Central memory CD8-positive, alpha-beta T cell (primary cell): ENCODE measurements around the gene CCR5AS.

Experiments
- ATAC-seq: fragments of 150-1000 bp; cut with Tn5 transposase; replicated peaks from 2 replicates; pipeline ENCODE4 v1.10.0; 2022; ENCODE audit warnings: mild to moderate bottlenecking, moderate FRiP score, moderate number of reproducible peaks; ENCODE audit not compliant: poor library complexity, severe bottlenecking; ENCODE audit errors: extremely low read depth
- DNase-seq, 2 donors: peaks; one replicate each; pipeline ENCODE4 v3.0.0; 2021; ENCODE audit warnings: low spot score in 2 of 2
- H3K27ac Mint-ChIP-seq: one replicate; pipeline ENCODE4 v1.8.0; 2022; ENCODE audit warnings: low read depth, mild to moderate bottlenecking, moderate library complexity, mixed read lengths
- H3K27me3 Mint-ChIP-seq: one replicate; pipeline ENCODE4 v1.8.0; 2022; ENCODE audit warnings: mixed read lengths
- H3K36me3 Mint-ChIP-seq: one replicate; pipeline ENCODE4 v1.8.0; 2022; ENCODE audit warnings: mild to moderate bottlenecking, moderate library complexity, mixed read lengths; ENCODE audit not compliant: insufficient read depth
- H3K4me1 Mint-ChIP-seq: one replicate; pipeline ENCODE4 v1.8.0; 2022; ENCODE audit warnings: mixed read lengths
- H3K4me3 Mint-ChIP-seq: one replicate; pipeline ENCODE4 v1.8.0; 2022; ENCODE audit warnings: mild to moderate bottlenecking, moderate library complexity, mixed read lengths
- H3K9me3 Mint-ChIP-seq: one replicate; pipeline ENCODE4 v1.8.0; 2022; ENCODE audit warnings: mixed read lengths

CCR5AS gene

DNA sequence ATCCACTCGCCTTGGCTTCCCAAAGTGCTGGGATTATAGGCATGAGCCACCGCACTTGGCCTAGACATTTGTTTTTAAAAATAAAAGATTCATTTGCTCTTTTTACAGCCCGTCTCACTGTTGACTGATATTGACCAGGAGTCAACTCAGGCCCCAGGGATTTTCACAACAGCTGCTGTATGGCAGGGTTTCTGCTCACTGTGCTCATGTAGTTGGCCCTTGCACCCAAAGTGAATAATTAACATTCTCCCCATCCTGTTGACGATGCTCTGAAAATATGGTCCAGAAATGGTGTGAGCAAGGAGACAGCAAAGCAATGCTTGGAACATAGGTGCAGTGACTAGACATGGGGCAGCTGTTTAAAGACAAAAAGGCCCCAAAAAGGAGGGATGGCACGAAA, 39.1 kb downstream of the CCR5AS start:
- Mint-ChIP-seq H3K27ac (peak overlapping the region; percentile 56), H3K4me1 (peaks cover 58% of the 10 kb centered on the region), H3K9me3 (no peaks in the 10 kb centered on the region), H3K4me3 (peak overlapping the region; percentile 81), H3K27me3 (no peaks in the 10 kb centered on the region), H3K36me3 (peaks cover 11% of the 10 kb centered on the region)
- no peak for DNase-seq
- ATAC-seq, result no peak

GRCh38 chr3:46365737-46366524, 40.9 kb downstream of the CCR5AS start:
- ATAC-seq (no peak), DNase-seq (no peak)

GRCh38 chr3:46365041-46365440, 41.8 kb downstream of the CCR5AS start:
- H3K4me1 Mint-ChIP-seq, result peaks cover 71% of the 10 kb centered on the region

More at GRCh38 chr3:46365737-46366524, 40.9 kb downstream of the CCR5AS start:
- Mint-ChIP-seq H3K4me3 (peak overlapping the region; percentile 38), H3K27me3 (no peaks in the 10 kb centered on the region), H3K27ac (peak overlapping the region; percentile 86), H3K36me3 (peaks cover 11% of the 10 kb centered on the region), H3K4me1 (peaks cover 71% of the 10 kb centered on the region), H3K9me3 (no peaks in the 10 kb centered on the region)

GRCh38 chr3:46361408-46362283, 45.2 kb downstream of the CCR5AS start:
- Mint-ChIP-seq H3K9me3 (no peaks in the 10 kb centered on the region), H3K4me3 (peak overlapping the region; percentile 28), H3K27ac (peak overlapping the region; percentile 90), H3K4me1 (peaks cover 67% of the 10 kb centered on the region), H3K36me3 (peaks cover 10% of the 10 kb centered on the region), H3K27me3 (no peaks in the 10 kb centered on the region)
- DNase-seq (no peak), ATAC-seq (peak; percentile 34)

More at GRCh38 chr3:46365041-46365440, 41.8 kb downstream of the CCR5AS start:
- H3K27ac Mint-ChIP-seq, result no peak overlapping the region
- no peak overlapping the region for H3K4me3 Mint-ChIP-seq
- peaks cover 11% of the 10 kb centered on the region for H3K36me3 Mint-ChIP-seq
- H3K9me3 Mint-ChIP-seq, result no peaks in the 10 kb centered on the region
- H3K27me3 Mint-ChIP-seq, result no peaks in the 10 kb centered on the region
- ATAC-seq (no peak), DNase-seq (no peak)

DNA sequence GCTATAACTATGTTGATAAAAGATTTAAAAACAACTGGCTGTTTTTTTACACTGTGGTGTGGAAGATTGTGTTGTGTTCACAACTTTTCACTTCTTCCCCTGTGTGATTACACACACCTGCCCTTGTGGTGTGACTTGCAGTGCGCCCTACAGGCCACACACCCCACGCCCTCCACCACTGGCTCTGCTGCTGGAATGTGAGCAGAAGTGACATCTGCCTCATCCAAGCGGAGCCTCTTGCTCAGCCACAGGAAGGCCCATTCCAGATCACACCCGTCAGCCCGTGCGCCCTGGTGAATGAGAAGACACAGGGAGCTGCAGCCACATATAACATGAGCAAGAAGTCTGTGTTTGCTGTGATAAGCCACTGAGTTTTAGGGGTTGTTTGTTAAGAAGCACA, 46.0 kb downstream of the CCR5AS start:
- Mint-ChIP-seq H3K4me1 (peaks cover 64% of the 10 kb centered on the region), H3K9me3 (no peaks in the 10 kb centered on the region), H3K27me3 (no peaks in the 10 kb centered on the region), H3K27ac (peak overlapping the region; percentile 90), H3K36me3 (peaks cover 10% of the 10 kb centered on the region), H3K4me3 (peak overlapping the region; percentile 28)
- DNase-seq (no peak), ATAC-seq (peak; percentile 42)

DNA sequence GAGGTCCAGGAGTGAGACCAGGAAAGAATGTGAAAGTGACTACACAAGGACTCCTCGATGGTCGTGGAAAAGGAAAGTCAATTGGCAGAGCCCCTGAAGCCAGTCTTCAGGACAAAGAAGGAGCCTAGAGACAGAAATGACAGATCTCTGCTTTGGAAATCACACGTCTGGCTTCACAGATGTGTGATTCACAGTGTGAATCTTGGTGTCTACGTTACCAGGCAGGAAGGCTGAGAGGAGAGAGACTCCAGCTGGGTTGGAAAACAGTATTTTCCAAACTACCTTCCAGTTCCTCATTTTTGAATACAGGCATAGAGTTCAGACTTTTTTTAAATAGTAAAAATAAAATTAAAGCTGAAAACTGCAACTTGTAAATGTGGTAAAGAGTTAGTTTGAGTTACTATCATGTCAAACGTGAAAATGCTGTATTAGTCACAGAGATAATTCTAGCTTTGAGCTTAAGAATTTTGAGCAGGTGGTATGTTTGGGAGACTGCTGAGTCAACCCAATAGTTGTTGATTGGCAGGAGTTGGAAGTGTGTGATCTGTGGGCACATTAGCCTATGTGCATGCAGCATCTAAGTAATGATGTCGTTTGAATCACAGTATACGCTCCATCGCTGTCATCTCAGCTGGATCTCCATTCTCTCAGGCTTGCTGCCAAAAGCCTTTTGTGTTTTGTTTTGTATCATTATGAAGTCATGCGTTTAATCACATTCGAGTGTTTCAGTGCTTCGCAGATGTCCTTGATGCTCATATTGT, 47.0 kb downstream of the CCR5AS start:
- DNase-seq (no peak), ATAC-seq (peak; percentile 76)
- Mint-ChIP-seq H3K4me3 (peak overlapping the region; percentile 31), H3K9me3 (no peaks in the 10 kb centered on the region), H3K27me3 (no peaks in the 10 kb centered on the region), H3K36me3 (peaks cover 10% of the 10 kb centered on the region), H3K4me1 (peaks cover 66% of the 10 kb centered on the region), H3K27ac (peak overlapping the region; percentile 90)

DNA sequence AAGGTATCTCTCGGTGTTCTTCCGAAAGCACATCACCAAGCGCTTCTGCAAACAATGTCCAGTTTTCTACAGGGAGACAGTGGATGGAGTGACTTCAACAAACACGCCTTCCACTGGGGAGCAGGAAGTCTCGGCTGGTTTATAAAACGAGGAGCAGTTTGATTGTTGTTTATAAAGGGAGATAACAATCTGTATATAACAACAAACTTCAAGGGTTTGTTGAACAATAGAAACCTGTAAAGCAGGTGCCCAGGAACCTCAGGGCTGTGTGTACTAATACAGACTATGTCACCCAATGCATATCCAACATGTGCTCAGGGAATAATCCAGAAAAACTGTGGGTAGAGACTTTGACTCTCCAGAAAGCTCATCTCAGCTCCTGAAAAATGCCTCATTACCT, 48.4 kb downstream of the CCR5AS start:
- H3K4me1 Mint-ChIP-seq, result peaks cover 74% of the 10 kb centered on the region
- no peak for ATAC-seq
- H3K27me3 Mint-ChIP-seq, result no peaks in the 10 kb centered on the region
- no peak overlapping the region for H3K4me3 Mint-ChIP-seq
- no peaks in the 10 kb centered on the region for H3K9me3 Mint-ChIP-seq
- no peak for DNase-seq
- peaks cover 10% of the 10 kb centered on the region for H3K36me3 Mint-ChIP-seq
- H3K27ac Mint-ChIP-seq, result no peak overlapping the region

- H3K9me3 Mint-ChIP-seq, result no peaks in the 10 kb centered on the region
- DNase-seq (no peak), ATAC-seq (no peak)
- H3K27ac Mint-ChIP-seq, result peak overlapping the region; percentile 33
- H3K4me3 Mint-ChIP-seq, result peak overlapping the region; percentile 58
- H3K36me3 Mint-ChIP-seq, result peaks cover 6% of the 10 kb centered on the region
- peaks cover 81% of the 10 kb centered on the region for H3K4me1 Mint-ChIP-seq
- H3K27me3 Mint-ChIP-seq, result no peaks in the 10 kb centered on the region
Observed at GRCh38 chr3:46356909-46357308, 50.0 kb downstream of the CCR5AS start.

DNA sequence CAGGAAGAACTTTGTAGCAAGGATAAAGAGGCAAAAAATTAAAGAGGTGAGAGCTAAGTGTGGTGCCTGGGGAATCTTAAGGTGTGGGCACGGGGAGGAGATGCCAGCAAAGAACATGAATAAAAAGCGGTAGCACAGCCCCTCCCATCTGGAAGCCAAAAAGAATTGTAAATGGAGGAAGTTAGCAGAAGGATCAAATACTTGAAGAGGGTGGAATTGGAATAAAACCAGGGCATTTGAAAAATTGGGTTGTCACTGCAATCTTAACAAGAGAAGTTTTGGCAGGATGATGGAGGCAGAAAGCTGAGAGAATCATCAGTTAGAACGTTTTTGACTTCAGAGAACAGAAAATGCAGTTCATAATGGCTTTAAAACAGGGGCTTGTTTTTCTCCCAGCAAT, 50.6 kb downstream of the CCR5AS start:
- DNase-seq (no peak), ATAC-seq (no peak)
- Mint-ChIP-seq H3K36me3 (peaks cover 3% of the 10 kb centered on the region), H3K4me1 (peaks cover 77% of the 10 kb centered on the region), H3K27ac (peak overlapping the region; percentile 59), H3K27me3 (no peaks in the 10 kb centered on the region), H3K4me3 (peak overlapping the region; percentile 58), H3K9me3 (no peaks in the 10 kb centered on the region)

- Mint-ChIP-seq H3K4me1 (peaks cover 77% of the 10 kb centered on the region), H3K9me3 (no peaks in the 10 kb centered on the region), H3K27ac (peak overlapping the region; percentile 61), H3K27me3 (no peaks in the 10 kb centered on the region), H3K4me3 (peak overlapping the region; percentile 58), H3K36me3 (peaks cover 3% of the 10 kb centered on the region)
- ATAC-seq, result no peak
- DNase-seq, result no peak
Observed at GRCh38 chr3:46354984-46355383, 51.9 kb downstream of the CCR5AS start.

- Mint-ChIP-seq H3K9me3 (no peaks in the 10 kb centered on the region), H3K36me3 (peaks cover 3% of the 10 kb centered on the region), H3K4me1 (peaks cover 77% of the 10 kb centered on the region), H3K27ac (peak overlapping the region; percentile 61), H3K4me3 (peak overlapping the region; percentile 58), H3K27me3 (no peaks in the 10 kb centered on the region)
- DNase-seq, result no peak
- ATAC-seq, result no peak
Observed at GRCh38 chr3:46354478-46354877, 52.4 kb downstream of the CCR5AS start.
